ENCODE measurements around the gene ADA. TPM values are rescaled to one million over a fixed set of nuclear protein-coding genes. Genes with fewer than 3 reads are reported as not detected.
A peak's percentile ranks its signal among the peaks of the same experiment; 100 is the strongest.
"Not testable (repeated sequence)": the region's sequence is repeated elsewhere in the genome, so short reads cannot be mapped to it uniquely, and the experiment has no call there.

ADA gene
- 100 to 1,000 TPM in 1 of 5 donors, 10 to 100 TPM in 3, 1 to 10 TPM in 1; 2.3 to 165 (median 22.3) TPM for total RNA-seq
- 10 to 100 TPM; 27.9 to 81.0 (median 53.1) TPM for polyA plus RNA-seq
- long read RNA-seq, donor 1, partial matches to known transcripts: 0 of 1 reads
- long read RNA-seq, donor 1, other reads (novel, unspliced or antisense): 0 of 1 reads
- long read RNA-seq, donor 2, partial matches to known transcripts: 0 of 5 reads
- long read RNA-seq, donor 2, other reads (novel, unspliced or antisense): 0 of 5 reads
- long read RNA-seq, donor 3, transcript ADA-201 (12 exons, 1,539 nt): major isoform, 5 of 6 reads
- long read RNA-seq, donor 3, partial matches to known transcripts: 0 of 6 reads
- long read RNA-seq, donor 3, other reads (novel, unspliced or antisense): 0 of 6 reads
- long read RNA-seq, donor 4, partial matches to known transcripts: 0 of 1 reads
- long read RNA-seq, donor 4, other reads (novel, unspliced or antisense): 0 of 1 reads
- long read RNA-seq, donor 5, transcript ADA-201 (12 exons, 1,539 nt): major isoform, 5 of 6 reads
- long read RNA-seq, donor 5, partial matches to known transcripts: 0 of 6 reads
- long read RNA-seq, donor 5, other reads (novel, unspliced or antisense): 0 of 6 reads
- long read RNA-seq, donor 6, transcript ADA-201 (12 exons, 1,539 nt): major isoform, 16 of 17 reads
- long read RNA-seq, donor 6, partial matches to known transcripts: 0 of 17 reads
- long read RNA-seq, donor 6, other reads (novel, unspliced or antisense): 0 of 17 reads
- long read RNA-seq, donor 7, transcript ADA-201 (12 exons, 1,539 nt): major isoform, 5 of 6 reads
- long read RNA-seq, donor 7, partial matches to known transcripts: 0 of 6 reads
- long read RNA-seq, donor 7, other reads (novel, unspliced or antisense): 0 of 6 reads
- long read RNA-seq, donor 8, transcript ADA-201 (12 exons, 1,539 nt): major isoform, 5 of 9 reads
- long read RNA-seq, donor 8, partial matches to known transcripts: 0 of 9 reads
- long read RNA-seq, donor 8, other reads (novel, unspliced or antisense): 0 of 9 reads
- long read RNA-seq, donor 9, transcript ADA-201 (12 exons, 1,539 nt): major isoform, 6 of 8 reads
- long read RNA-seq, donor 9, partial matches to known transcripts: 0 of 8 reads
- long read RNA-seq, donor 9, other reads (novel, unspliced or antisense): 0 of 8 reads
- long read RNA-seq, donor 10, transcript ADA-201 (12 exons, 1,539 nt): major isoform, 17 of 18 reads
- long read RNA-seq, donor 10, partial matches to known transcripts: 0 of 18 reads
- long read RNA-seq, donor 10, other reads (novel, unspliced or antisense): 0 of 18 reads

GRCh38 chr20:44651684-44652423 lies at the start of gene ADA:
ADA (minus strand) TSS chr20:44651699; CDS start chr20:44651607, 92 bp downstream.
- H3K27me3 ChIP-seq: no peaks in the 10 kb centered on the region
- no peaks in the 10 kb centered on the region for H3K36me3 ChIP-seq
- DNase-seq: peak; percentile 71 to 86
- peak within 1 kb of the TSS; percentile 78 to 92 (median 89) for H3K27ac ChIP-seq
- intact Hi-C loops (cut with DNase I; ENCODE audit: low total_unique reads): no loop called here
- H3K4me1 ChIP-seq: peaks cover 33 to 55% (median 50%) of the 10 kb centered on the region in 4 donors
- TF ChIP-seq POLR2AphosphoS5 (IDR thresholded peaks at IDR 0.05) (peak in 1 of 3 donors; percentile 6), POLR2A (IDR thresholded peaks at IDR 0.05) (no peak), EP300 (IDR thresholded peaks at IDR 0.05) (no peak)
- TF ChIP-seq, protein P1, sequence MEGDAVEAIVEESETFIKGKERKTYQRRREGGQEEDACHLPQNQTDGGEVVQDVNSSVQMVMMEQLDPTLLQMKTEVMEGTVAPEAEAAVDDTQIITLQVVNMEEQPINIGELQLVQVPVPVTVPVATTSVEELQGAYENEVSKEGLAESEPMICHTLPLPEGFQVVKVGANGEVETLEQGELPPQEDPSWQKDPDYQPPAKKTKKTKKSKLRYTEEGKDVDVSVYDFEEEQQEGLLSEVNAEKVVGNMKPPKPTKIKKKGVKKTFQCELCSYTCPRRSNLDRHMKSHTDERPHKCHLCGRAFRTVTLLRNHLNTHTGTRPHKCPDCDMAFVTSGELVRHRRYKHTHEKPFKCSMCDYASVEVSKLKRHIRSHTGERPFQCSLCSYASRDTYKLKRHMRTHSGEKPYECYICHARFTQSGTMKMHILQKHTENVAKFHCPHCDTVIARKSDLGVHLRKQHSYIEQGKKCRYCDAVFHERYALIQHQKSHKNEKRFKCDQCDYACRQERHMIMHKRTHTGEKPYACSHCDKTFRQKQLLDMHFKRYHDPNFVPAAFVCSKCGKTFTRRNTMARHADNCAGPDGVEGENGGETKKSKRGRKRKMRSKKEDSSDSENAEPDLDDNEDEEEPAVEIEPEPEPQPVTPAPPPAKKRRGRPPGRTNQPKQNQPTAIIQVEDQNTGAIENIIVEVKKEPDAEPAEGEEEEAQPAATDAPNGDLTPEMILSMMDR (IDR thresholded peaks at IDR 0.05): peak in 1 of 7 experiments; percentile 11
- peak within 1 kb of the TSS; percentile 68 to 88 (median 84) for H3K4me3 ChIP-seq
- WGBS, 5 donors: 0 to 1% (median 0%) methylated on average over 23 to 68 of the region's 68 CpGs
- H3K9me3 ChIP-seq: no peaks in the 10 kb centered on the region

DNA sequence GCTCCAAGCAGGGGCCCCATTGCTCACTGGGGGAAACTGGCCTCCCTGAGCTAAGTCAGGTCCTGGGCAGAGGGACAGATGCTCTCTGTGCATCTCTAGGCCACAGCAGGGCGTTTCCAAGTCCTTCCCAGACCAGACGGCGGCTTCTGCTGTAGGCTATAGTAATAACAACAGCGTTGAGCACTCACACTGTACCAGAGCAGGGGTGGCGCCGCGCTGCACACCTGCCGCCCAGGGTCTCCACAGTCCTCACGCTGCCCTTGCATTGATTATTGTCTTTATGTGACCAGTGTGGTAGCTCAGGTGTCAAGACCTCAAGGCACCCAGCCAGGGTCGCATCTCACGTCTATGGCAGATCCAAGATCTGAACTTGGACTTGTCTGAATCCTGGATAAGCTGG lies 48.8 kb upstream of the ADA start:
- no peaks in the 10 kb centered on the region for H3K9me3 ChIP-seq
- no peak for DNase-seq
- 91 to 95% (median 93%) methylated on average over 7 to 11 of the region's 11 CpGs for WGBS, 5 donors
- no peaks in the 10 kb centered on the region for H3K36me3 ChIP-seq
- H3K27me3 ChIP-seq: no peaks in the 10 kb centered on the region
- H3K4me1 ChIP-seq: peaks cover 12 to 37% (median 32%) of the 10 kb centered on the region in 4 donors
- no peak overlapping the region for H3K4me3 ChIP-seq
- H3K27ac ChIP-seq: no peak overlapping the region
- intact Hi-C loops (cut with DNase I; ENCODE audit: low total_unique reads): no loop called here
- TF ChIP-seq EP300 (IDR thresholded peaks at IDR 0.05): no peak
- no peak for TF ChIP-seq POLR2AphosphoS5 (IDR thresholded peaks at IDR 0.05)
- TF ChIP-seq POLR2A (IDR thresholded peaks at IDR 0.05): no peak
- TF ChIP-seq, protein P1 (IDR thresholded peaks at IDR 0.05): no peak

DNA sequence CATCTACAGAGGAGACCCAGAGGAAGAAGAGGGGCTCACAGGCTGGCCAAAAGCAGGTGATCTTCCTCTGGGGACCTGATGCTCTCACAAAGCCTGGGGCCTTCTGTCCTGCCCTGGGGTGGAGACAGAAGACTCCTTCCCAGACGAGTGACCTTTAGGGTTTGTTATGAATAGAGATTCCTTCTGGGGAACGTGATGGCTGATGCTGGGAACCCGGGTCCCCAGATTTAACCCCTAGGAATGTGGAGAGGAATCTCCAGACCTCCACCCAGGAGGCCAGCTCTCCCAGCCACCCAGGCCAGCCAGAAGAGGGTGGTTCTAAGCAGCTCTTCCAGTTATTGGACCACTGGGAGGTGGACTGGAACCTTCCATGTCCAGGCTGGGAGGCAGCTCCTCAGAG lies 46.9 kb upstream of the ADA start:
- Histone ChIP-seq H3K36me3 (no peaks in the 10 kb centered on the region), H3K4me3 (no peak overlapping the region), H3K4me1 (peaks cover 24 to 44% (median 35%) of the 10 kb centered on the region in 4 donors), H3K9me3 (no peaks in the 10 kb centered on the region), H3K27ac (no peak overlapping the region), H3K27me3 (no peaks in the 10 kb centered on the region)
- TF ChIP-seq EP300 (IDR thresholded peaks at IDR 0.05) (no peak), POLR2AphosphoS5 (IDR thresholded peaks at IDR 0.05) (no peak), POLR2A (IDR thresholded peaks at IDR 0.05) (no peak)
- TF ChIP-seq, protein P1 (IDR thresholded peaks at IDR 0.05): no peak
- WGBS, 5 donors: 40 to 70% (median 64%) methylated on average over 2 to 3 of the region's 3 CpGs
- intact Hi-C loops (cut with DNase I; ENCODE audit: low total_unique reads): no loop called here
- DNase-seq: no peak

GRCh38 chr20:44697041-44697440 lies 45.5 kb upstream of the ADA start:
- H3K27ac ChIP-seq; H3K9me3 ChIP-seq; H3K36me3 ChIP-seq; H3K27me3 ChIP-seq; intact Hi-C loops (cut with DNase I; ENCODE audit: low total_unique reads); H3K4me3 ChIP-seq; DNase-seq: not testable (repeated sequence)
- peaks cover 22 to 42% (median 31%) of the 10 kb centered on the region in 4 donors for H3K4me1 ChIP-seq
- 89 to 98% (median 94%) methylated on average over 5 of the region's 5 CpGs for WGBS, 5 donors
